ENCODE measurements around the gene SPRYD4. TPM values are rescaled to one million over a fixed set of nuclear protein-coding genes. Genes with fewer than 3 reads are reported as not detected.

Gene SPRYD4
- total and polyA plus RNA-seq, 10 of the 15 experiments (the other 5 are each of a cell fraction or from before 2014, with no cell fraction given) = 4.1 to 6.0 (median 5.1) TPM

GRCh38 chr12:56488041-56488955 is 19.9 kb downstream of the SPRYD4 start, which contains the start of gene GLS2 (continued):
- TF ChIP-seq CHD2 (IDR thresholded peaks at IDR 0.05; ENCODE audit: borderline replicate concordance, low read depth, low read length) (peak; percentile 42; the same call in 1 of the 2 replicates), TCF7 (IDR thresholded peaks at IDR 0.05; ENCODE audit: borderline replicate concordance) (no peak), TARDBP (IDR thresholded peaks at IDR 0.05; ENCODE audit: borderline replicate concordance) (no peak), CREM (IDR thresholded peaks at IDR 0.05; ENCODE audit: low read depth) (0 out of 2 replicates have a peak, but pooled peaks have one; percentile 21), ZBTB33 (IDR thresholded peaks at IDR 0.05) (peak; percentile 29; the same call in 1 of the 2 replicates), MXI1 (IDR thresholded peaks at IDR 0.05; ENCODE audit: low read depth, low read length) (no peak), CBX3 (IDR thresholded peaks at IDR 0.05; ENCODE audit: borderline replicate concordance, low read depth) (no peak), HDGF (IDR thresholded peaks at IDR 0.05) (no peak), MLLT1 (IDR thresholded peaks at IDR 0.05) (0 out of 2 replicates have a peak, but pooled peaks have one; percentile 22), SP1 (IDR thresholded peaks at IDR 0.05; ENCODE audit: low read depth, low read length) (peak; percentile 90), PRDM15 (CRISPR knock-in tag; IDR thresholded peaks at IDR 0.05) (no peak), IRF4 (IDR thresholded peaks at IDR 0.05; ENCODE audit: low read depth, low read length) (no peak), MYB (IDR thresholded peaks at IDR 0.05; ENCODE audit: borderline replicate concordance, low read depth, low read length) (no peak), SREBF1 (IDR thresholded peaks at IDR 0.05; ENCODE audit: low read length) (no peak), PKNOX1 (IDR thresholded peaks at IDR 0.05) (peak; percentile 96), TAF1 (IDR thresholded peaks at IDR 0.05; ENCODE audit: borderline replicate concordance, low read depth, low read length) (no peak), FOXK2 (IDR thresholded peaks at IDR 0.05) (no peak), NR2C1 (IDR thresholded peaks at IDR 0.05) (no peak), FOS (IDR thresholded peaks at IDR 0.05; ENCODE audit: borderline replicate concordance, extremely low read depth, insufficient read length) (peak; percentile 36), MAX (IDR thresholded peaks at IDR 0.05; ENCODE audit: low read depth, low read length) (peak; percentile 61; the same call in 1 of the 2 replicates), SMAD5 (IDR thresholded peaks at IDR 0.05; ENCODE audit: low read depth) (no peak), ASH2L (IDR thresholded peaks at IDR 0.05; ENCODE audit: borderline replicate concordance, low read depth) (no peak), PAX5 (IDR thresholded peaks at IDR 0.05; ENCODE audit: borderline replicate concordance, low read depth, low read length) (no peak)
